M059J (cell line): ENCODE data around the gene FLNA. TPM values are rescaled to one million over a fixed set of nuclear protein-coding genes. Genes with fewer than 3 reads are reported as not detected.
A peak's percentile ranks its signal among the peaks of the same experiment; 100 is the strongest.
"Not testable (repeated sequence)": the region's sequence is repeated elsewhere in the genome, so short reads cannot be mapped to it uniquely, and the experiment has no call there.

Experiments used
- DNase-seq: peaks from one replicate; pipeline ENCODE4 v3.0.0-alpha.2; 2012; ENCODE audit warnings: low read depth
- total RNA-seq: library from RNA; depleted of rRNA; stranded (reverse); fragments of >200 nt; shearing (Covaris generic); gene quantifications from 2 replicates; pipeline ENCODE4 v1.2.3, GENCODE V29; 2014

FLNA gene
- total RNA-seq, 1 experiment from 2014 or later = 2,383 TPM

GRCh38 chrX:154343063-154343462, 31.4 kb downstream of the FLNA start:
- not testable (repeated sequence) for DNase-seq

- DNase-seq = not testable (repeated sequence)
These were observed 32.8 kb downstream of the FLNA start for GRCh38 chrX:154341399-154342298.

GRCh38 chrX:154334496-154334895, 39.9 kb downstream of the FLNA start:
- no peak for DNase-seq

GRCh38 chrX:154333837-154334271, 40.6 kb downstream of the FLNA start:
- DNase-seq = no peak

GRCh38 chrX:154333116-154333515, 41.3 kb downstream of the FLNA start:
- no peak for DNase-seq

GRCh38 chrX:154332561-154332960, 41.9 kb downstream of the FLNA start:
- DNase-seq = no peak

- no peak for DNase-seq
These were observed 45.1 kb downstream of the FLNA start for GRCh38 chrX:154329294-154329693.

GRCh38 chrX:154328646-154329045, 45.8 kb downstream of the FLNA start:
- DNase-seq = no peak

GRCh38 chrX:154327038-154327820, 47.2 kb downstream of the FLNA start:
- no peak for DNase-seq

- DNase-seq = peak; percentile 84
These were observed 48.9 kb downstream of the FLNA start for GRCh38 chrX:154325541-154325940.

- no peak for DNase-seq
These were observed 50.9 kb downstream of the FLNA start for GRCh38 chrX:154323537-154323936.

GRCh38 chrX:154322890-154323289, 51.5 kb downstream of the FLNA start:
- no peak for DNase-seq

GRCh38 chrX:154321594-154321993, 52.8 kb downstream of the FLNA start:
- DNase-seq = peak; percentile 55

GRCh38 chrX:154321152-154321551, 53.3 kb downstream of the FLNA start:
- no peak for DNase-seq

- no peak for DNase-seq
These were observed 54.0 kb downstream of the FLNA start for GRCh38 chrX:154320406-154320805.

- DNase-seq = peak; percentile 32
These were observed 56.9 kb downstream of the FLNA start for GRCh38 chrX:154317391-154317995.

GRCh38 chrX:154315416-154315815, 59.0 kb downstream of the FLNA start:
- no peak for DNase-seq

- DNase-seq = peak; percentile 66
These were observed 61.3 kb downstream of the FLNA start for GRCh38 chrX:154313147-154313546.

- no peak for DNase-seq
These were observed 62.3 kb downstream of the FLNA start for GRCh38 chrX:154312116-154312515.

- peak; percentile 10 for DNase-seq
These were observed 63.6 kb downstream of the FLNA start for GRCh38 chrX:154310616-154311536.
